BJ (cell line): ENCODE results near the gene AP1G2. TPM values are rescaled to one million over a fixed set of nuclear protein-coding genes. Genes with fewer than 3 reads are reported as not detected.

Experiments used
- CTCF ChIA-PET: fragments of 350-600 bp; formaldehyde crosslinking; extraction: SDS; loops from one replicate; lab custom pipeline; 2021; ENCODE audit warnings: antibody characterized with exemption, inconsistent platforms; lab: Yijun Ruan, JAX
- POLR2A ChIA-PET: fragments of 300-600 bp; sonication (Branson Sonifier 250); formaldehyde crosslinking; extraction: SDS; loops from one replicate; lab custom pipeline; 2021; ENCODE audit warnings: antibody characterized with exemption; lab: Charles Lee
- DNase-seq: peaks from one replicate; pipeline ENCODE4 v3.0.0-alpha.2; 2011; ENCODE audit warnings: low read depth
- H3K27me3 ChIP-seq: 2 replicates; pipeline ENCODE4 v1.6.0; 2011; ENCODE audit warnings: low read length; ENCODE audit not compliant: control insufficient read depth, insufficient read depth
- H3K36me3 ChIP-seq: 2 replicates; pipeline ENCODE4 v1.5.1; 2011; ENCODE audit warnings: low read length; ENCODE audit not compliant: control insufficient read depth, insufficient read depth
- H3K4me3 ChIP-seq: 2 replicates; pipeline ENCODE4 v1.5.1; 2011; ENCODE audit warnings: low read depth, mild to moderate bottlenecking, control low read depth, low read length
- CTCF ChIP-seq: IDR thresholded peaks from 2 replicates; pipeline ENCODE4 v1.5.1; 2011; ENCODE audit warnings: low read depth, mild to moderate bottlenecking, control low read depth, inconsistent platforms, low read length, moderate library complexity; ENCODE audit not compliant: insufficient read depth
- polyA plus RNA-seq: library from polyadenylated mRNA; depleted of rRNA; stranded (reverse); fragments of >200 nt; gene quantifications from 2 replicates; pipeline ENCODE4 v1.2.3, GENCODE V29; 2011

AP1G2 gene
- polyA plus RNA-seq, 1 experiment, result 54.5 TPM

DNA sequence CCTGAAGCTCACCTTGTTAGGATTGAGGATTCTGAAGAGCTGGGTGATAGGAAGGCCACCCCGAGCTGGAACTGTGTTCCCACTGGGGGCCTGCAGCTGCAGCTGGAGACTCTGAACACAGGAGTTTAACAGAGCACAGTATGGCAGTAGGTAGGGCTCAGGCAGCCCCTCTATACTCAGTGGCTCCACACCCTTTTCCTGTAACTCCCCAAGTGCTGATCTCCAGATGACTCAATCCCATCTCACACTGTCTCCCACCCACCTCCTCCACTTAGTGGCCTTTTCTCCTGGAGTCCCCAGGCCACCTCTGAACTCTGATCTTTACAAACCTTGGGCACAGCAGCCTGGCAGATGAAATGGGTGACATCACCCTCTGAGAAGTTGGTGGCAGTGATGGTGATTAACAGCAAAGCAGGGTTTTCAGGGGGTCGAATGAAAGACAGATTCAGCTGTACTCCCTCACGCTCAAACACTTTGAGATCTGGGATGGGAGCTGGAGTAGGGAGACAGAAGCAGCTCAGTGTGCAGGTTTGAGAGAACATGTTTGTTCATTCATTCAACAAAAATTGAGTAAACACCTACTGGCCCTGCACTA is 7.6 kb downstream of the AP1G2 start:
- TF ChIP-seq CTCF, result no peak
- Histone ChIP-seq H3K27me3 (no peaks in the 10 kb centered on the region), H3K36me3 (peaks cover 8% of the 10 kb centered on the region), H3K4me3 (no peak overlapping the region)
- ChIA-PET POLR2A (interaction anchor here (0.8 kb wide), 1 partner anchor 619 kb away, joined by 4 read pairs; no protein-coding TSS in a partner anchor), CTCF (interaction anchor here (0.7 to 16.8 kb wide), 21 partner anchors 8 to 295 kb away, joined by 3 to 479 read pairs (median 5); partner anchors contain the start of genes AP1G2 and NGDN)
- no peak for DNase-seq

DNA sequence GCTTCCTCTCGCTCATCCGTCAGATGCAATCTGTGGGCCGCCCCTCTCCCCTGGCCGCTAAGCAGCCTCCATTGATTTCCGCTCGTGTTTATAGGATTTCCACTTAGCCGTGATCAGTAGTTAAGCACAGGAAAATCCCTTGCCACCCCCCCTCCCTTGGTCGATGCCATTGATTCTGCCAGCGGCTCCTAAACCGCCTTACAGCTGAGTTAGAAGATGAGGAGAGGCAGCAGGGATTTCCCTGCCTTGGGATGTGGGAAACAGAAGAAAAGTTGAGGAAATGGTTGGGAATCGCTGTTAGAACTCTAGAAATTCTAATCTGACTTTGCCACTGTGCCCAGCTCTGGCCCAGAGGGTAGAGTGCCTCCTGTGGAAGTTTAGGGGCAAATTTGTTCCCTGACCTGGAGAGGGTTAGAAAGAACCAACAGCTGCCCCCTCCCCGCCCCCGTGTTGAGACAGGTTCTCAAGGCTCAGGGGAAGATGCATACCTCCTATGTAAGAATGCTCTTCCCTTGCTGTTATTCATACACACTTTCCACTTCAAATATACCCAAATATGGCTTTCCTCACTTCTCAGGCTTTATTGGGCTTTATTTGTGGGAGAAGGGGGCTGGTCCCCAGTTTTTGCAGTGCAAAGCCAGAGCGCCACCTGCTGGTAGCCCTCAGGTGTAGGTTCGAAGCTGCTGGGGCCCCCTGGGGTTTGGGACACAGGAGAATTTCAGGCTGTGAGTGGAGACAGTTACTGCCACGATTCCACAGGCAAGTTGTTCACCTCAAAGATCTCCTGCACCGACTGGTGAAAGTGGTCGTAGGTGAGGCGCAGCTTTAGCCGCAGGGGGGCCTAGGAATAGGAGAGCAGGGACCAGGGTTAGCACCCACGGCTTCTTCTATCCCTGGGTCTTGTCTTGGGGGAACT is 8.3 kb downstream of the AP1G2 start:
- no peak for DNase-seq
- Histone ChIP-seq H3K4me3 (no peak overlapping the region), H3K36me3 (peaks cover 8% of the 10 kb centered on the region), H3K27me3 (no peaks in the 10 kb centered on the region)
- ChIA-PET CTCF (interaction anchor here (0.6 to 16.8 kb wide), 23 partner anchors 8 to 233 kb away, joined by 3 to 479 read pairs (median 5); partner anchors contain the start of genes AP1G2 and NGDN), POLR2A (no interaction called here)
- TF ChIP-seq CTCF, result peak; percentile 94

GRCh38 chr14:23558346-23559009 is 9.1 kb downstream of the AP1G2 start:
- ChIA-PET POLR2A (no interaction called here), CTCF (interaction anchor here (0.6 to 16.8 kb wide), 16 partner anchors 9 to 236 kb away, joined by 3 to 479 read pairs (median 6); partner anchors contain the start of gene NGDN)
- H3K4me3 ChIP-seq, result no peak overlapping the region
- H3K27me3 ChIP-seq, result no peaks in the 10 kb centered on the region
- no peak for DNase-seq
- peaks cover 8% of the 10 kb centered on the region for H3K36me3 ChIP-seq
- no peak for TF ChIP-seq CTCF

DNA sequence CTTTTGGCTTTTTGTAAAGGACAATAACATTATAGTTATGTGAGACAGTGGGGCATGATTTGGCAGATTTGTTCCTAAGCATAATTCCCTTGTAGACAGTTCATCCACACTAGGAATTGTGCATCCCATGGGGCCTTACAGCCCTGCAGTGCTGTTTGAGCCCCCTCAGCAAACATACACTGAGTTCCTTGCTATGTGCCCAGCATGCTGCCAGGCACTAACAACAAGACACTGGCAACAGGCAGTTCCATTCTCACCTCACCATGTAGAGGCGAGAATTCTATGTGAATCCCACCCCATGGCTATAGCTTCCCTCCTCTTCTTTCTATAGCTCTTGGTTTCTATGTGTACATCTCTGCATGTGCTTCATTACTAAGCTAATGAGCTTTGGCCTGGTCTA is 9.6 kb downstream of the AP1G2 start:
- Histone ChIP-seq H3K27me3 (no peaks in the 10 kb centered on the region), H3K36me3 (peaks cover 8% of the 10 kb centered on the region), H3K4me3 (no peak overlapping the region)
- no peak for DNase-seq
- TF ChIP-seq CTCF, result no peak
- POLR2A ChIA-PET, result no interaction called here
- CTCF ChIA-PET, result interaction anchor here (0.6 to 16.8 kb wide), 11 partner anchors 9 to 259 kb away, joined by 3 to 479 read pairs (median 7); partner anchors contain the start of gene NGDN

DNA sequence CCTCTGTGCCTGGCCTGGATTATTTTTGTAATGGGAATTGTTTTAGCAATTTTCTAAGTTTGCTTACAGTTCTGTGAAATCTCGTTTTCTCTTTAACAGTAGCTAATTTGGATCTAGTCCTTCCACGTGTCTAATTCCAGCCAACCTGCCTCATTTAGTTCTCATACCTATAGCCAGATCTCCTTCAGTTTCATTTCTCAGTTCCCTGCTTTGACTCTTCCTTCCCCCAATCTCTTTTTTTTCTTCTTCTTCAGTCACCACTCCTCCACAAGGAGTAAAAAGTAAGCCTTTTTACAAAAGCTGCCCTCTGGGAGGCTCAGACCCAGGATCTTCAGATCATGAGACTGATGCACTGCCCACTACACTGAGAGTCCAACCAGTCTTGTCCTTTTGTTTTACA is 10.1 kb downstream of the AP1G2 start:
- POLR2A ChIA-PET, result no interaction called here
- Histone ChIP-seq H3K36me3 (peaks cover 8% of the 10 kb centered on the region; the same call in 1 of the 2 replicates), H3K4me3 (no peak overlapping the region), H3K27me3 (no peaks in the 10 kb centered on the region)
- CTCF ChIA-PET, result interaction anchor here (0.6 to 16.8 kb wide), 7 partner anchors 11 to 259 kb away, joined by 3 to 479 read pairs (median 3); partner anchors contain the start of gene NGDN
- no peak for TF ChIP-seq CTCF
- DNase-seq, result no peak
